ENCODE measurements around the gene NOB1.

- no peak for TF ChIP-seq EZH2 (IDR thresholded peaks at IDR 0.05; ENCODE audit: insufficient read depth, poor library complexity, severe bottlenecking)
- no peak for TF ChIP-seq EZH2phosphoT487 (IDR thresholded peaks at IDR 0.05; ENCODE audit: insufficient read depth, low read depth)
Observed at GRCh38 chr16:69712277-69712676, 42.4 kb downstream of the NOB1 start.

Data from GM23248 (cell line).